Liver (tissue), 9 donors: ENCODE measurements around the gene ZNF157. TPM values are rescaled to one million over a fixed set of nuclear protein-coding genes. Genes with fewer than 3 reads are reported as not detected.

ENCODE experiments used
- DNase-seq: peaks from one replicate; pipeline ENCODE4 v3.0.0-alpha.2; 2017; ENCODE audit warnings: low spot score
- H3K27ac ChIP-seq, 2 donors: one replicate each; pipeline ENCODE4 v1.7.0; 2013; ENCODE audit warnings: inconsistent platforms in 2 of 2, low read length in 2 of 2, control low read depth in 1 of 2, low read depth in 1 of 2, mild to moderate bottlenecking in 1 of 2
- H3K27me3 ChIP-seq, 4 donors: one replicate each; pipeline versions ENCODE4 v1.6.1 to v1.7.0; 2013; ENCODE audit warnings: low read length in 3 of 4, inconsistent platforms in 1 of 4, mild to moderate bottlenecking in 1 of 4, moderate library complexity in 1 of 4; ENCODE audit not compliant: control insufficient read depth in 4 of 4, insufficient read depth in 4 of 4
- H3K36me3 ChIP-seq, 4 donors: one replicate each; pipeline versions ENCODE4 v1.6.1 to v1.7.0; 2013; ENCODE audit warnings: low read length in 3 of 4, mild to moderate bottlenecking in 3 of 4, low read depth in 1 of 4, moderate library complexity in 1 of 4; ENCODE audit not compliant: control insufficient read depth in 4 of 4, insufficient read depth in 3 of 4
- H3K4me1 ChIP-seq, 4 donors: one replicate each; pipeline versions ENCODE4 v1.6.1 to v1.7.0; 2013; ENCODE audit warnings: low read length in 3 of 4, mild to moderate bottlenecking in 3 of 4, moderate library complexity in 1 of 4; ENCODE audit not compliant: control insufficient read depth in 4 of 4, insufficient read depth in 4 of 4
- H3K4me3 ChIP-seq, 3 donors: one replicate each; pipeline versions ENCODE4 v1.6.1 to v1.7.0; 2013; ENCODE audit warnings: low read length in 3 of 3, control low read depth in 1 of 3, low read depth in 1 of 3, mild to moderate bottlenecking in 1 of 3
- H3K9ac ChIP-seq, 2 donors: one replicate each; pipeline ENCODE4 v1.7.0; 2013; ENCODE audit warnings: low read length in 2 of 2, mild to moderate bottlenecking in 2 of 2, moderate library complexity in 2 of 2, control low read depth in 1 of 2, low read depth in 1 of 2
- H3K9me3 ChIP-seq, 4 donors: one replicate each; pipeline versions ENCODE4 v1.6.1 to v1.7.0; 2013; ENCODE audit warnings: low read length in 3 of 4; ENCODE audit not compliant: control insufficient read depth in 4 of 4
- ATF3 ChIP-seq: IDR thresholded peaks from 2 replicates; pipeline ENCODE4 v1.6.1; 2016; ENCODE audit warnings: antibody characterized with exemption
- CTCF ChIP-seq: fragments of 150-350 bp; IDR thresholded peaks from 2 replicates; pipeline ENCODE4 v1.5.1; 2017; ENCODE audit warnings: improper control_type of control experiment, low read depth, low read length; ENCODE audit not compliant: missing input control
- EGR1 ChIP-seq, 2 donors: IDR thresholded peaks; 2 replicates each; pipeline ENCODE4 v1.6.1; 2016 to 2018; ENCODE audit warnings: antibody characterized with exemption in 2 of 2, low read depth in 2 of 2
- FOXA1 ChIP-seq: IDR thresholded peaks from 2 replicates; pipeline ENCODE4 v1.6.1; 2016; ENCODE audit warnings: antibody characterized with exemption
- FOXA2 ChIP-seq: IDR thresholded peaks from 2 replicates; pipeline ENCODE4 v1.6.1; 2016; ENCODE audit warnings: antibody characterized with exemption
- GABPA ChIP-seq, 2 donors: IDR thresholded peaks in 1 of 2; conservative IDR thresholded peaks in 1 of 2; 2 replicates each; pipeline ENCODE4 v1.6.1; 2016; ENCODE audit warnings: antibody characterized with exemption in 2 of 2, mild to moderate bottlenecking in 1 of 2, moderate library complexity in 1 of 2
- HNF4A ChIP-seq, 2 donors: conservative IDR thresholded peaks; 2 replicates each; pipeline ENCODE4 v1.6.1; 2016; ENCODE audit warnings: antibody characterized with exemption in 2 of 2, mild to moderate bottlenecking in 2 of 2
- HNF4G ChIP-seq: IDR thresholded peaks from 2 replicates; pipeline ENCODE4 v1.6.1; 2016; ENCODE audit warnings: antibody characterized with exemption
- JUND ChIP-seq, 2 donors: IDR thresholded peaks; 2 replicates each; pipeline ENCODE4 v1.6.1; 2016; ENCODE audit warnings: antibody characterized with exemption in 2 of 2
- NR2F2 ChIP-seq: IDR thresholded peaks from 2 replicates; pipeline ENCODE4 v1.6.1; 2016; ENCODE audit warnings: antibody characterized with exemption
- RAD21 ChIP-seq, 2 donors: IDR thresholded peaks; 2 replicates each; pipeline ENCODE4 v1.6.1; 2016; ENCODE audit warnings: antibody characterized with exemption in 2 of 2, mild to moderate bottlenecking in 2 of 2
- REST ChIP-seq: IDR thresholded peaks from 2 replicates; pipeline ENCODE4 v1.6.1; 2016; ENCODE audit warnings: antibody characterized with exemption, mild to moderate bottlenecking
- RXRA ChIP-seq, 2 donors: IDR thresholded peaks; 2 replicates each; pipeline ENCODE4 v1.6.1; 2017 to 2018; ENCODE audit warnings: antibody characterized with exemption in 2 of 2, mild to moderate bottlenecking in 1 of 2
- SP1 ChIP-seq: IDR thresholded peaks from 2 replicates; pipeline ENCODE4 v1.6.1; 2018; ENCODE audit warnings: antibody characterized with exemption, mild to moderate bottlenecking
- TAF1 ChIP-seq: conservative IDR thresholded peaks from 2 replicates; pipeline ENCODE4 v1.6.1; 2016; ENCODE audit warnings: antibody characterized with exemption, mild to moderate bottlenecking
- YY1 ChIP-seq: IDR thresholded peaks from 2 replicates; pipeline ENCODE4 v1.6.1; 2016; ENCODE audit warnings: antibody characterized with exemption, mild to moderate bottlenecking
- ZBTB33 ChIP-seq: IDR thresholded peaks from 2 replicates; pipeline ENCODE4 v1.6.1; 2016; ENCODE audit warnings: antibody characterized with exemption
- WGBS: extraction: QIAGEN DNeasy Blood & Tissue Kit; methylation state at CpG from one replicate; pipeline ENCODE4 v1.1.7; 2013; 5-methylcytosine and 5-hydroxymethylcytosine counted together
- polyA plus RNA-seq, 2 donors: library from polyadenylated mRNA; stranded (reverse) in 1 of 2; unstranded in 1 of 2; fragments of 200-250 nt in 1 of 2; fragments of >200 nt in 1 of 2; fragmentation: Nextera tagmentation in 1 of 2; extraction: Ambion mirVana in 1 of 2; gene quantifications; one replicate each; pipeline versions ENCODE4 v1.2.1 to v1.2.3, GENCODE V29; 2013 to 2015
- total RNA-seq, 2 donors: library from RNA; depleted of rRNA; stranded (reverse); fragments of >200 nt; gene quantifications; one replicate each; pipeline ENCODE4 v1.2.3, GENCODE V29; 2014
- TF ChIP-seq, protein P1 (sequence below): IDR thresholded peaks from 2 replicates; pipeline ENCODE4 v1.6.1; 2016; ENCODE audit warnings: antibody characterized with exemption
- donor health status: healthy.
- donor health status: healthy.
- donor health status: healthy.
- donor health status: healthy.
- donor health status: healthy.

ZNF157 gene
- total and polyA plus RNA-seq, 4 donors: 0.05 TPM; not detected in 3

DNA sequence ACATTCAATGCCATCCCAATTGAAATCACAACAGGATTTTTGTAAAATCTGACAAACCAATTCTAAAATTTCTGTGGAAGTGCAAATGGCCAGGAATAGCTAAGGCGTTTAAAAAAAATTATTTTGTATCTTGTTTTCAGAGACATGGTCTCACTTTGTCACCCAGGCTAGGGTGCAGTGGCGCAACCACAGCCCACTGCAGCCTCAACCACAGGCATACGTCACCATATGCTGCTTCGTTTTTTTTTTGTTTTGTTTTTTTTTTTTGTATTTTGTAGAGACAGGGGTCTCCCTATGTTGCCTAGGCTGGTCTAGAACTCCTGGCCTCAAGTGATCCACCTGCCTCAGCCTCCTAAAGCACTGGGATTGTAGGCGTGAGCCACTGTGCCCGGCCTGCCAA lies 88.2 kb downstream of the ZNF157 start:
- H3K9ac ChIP-seq: no peak overlapping the region
- no peak for DNase-seq

GRCh38 chrX:47460561-47460960 lies 90.2 kb downstream of the ZNF157 start:
- no peak for DNase-seq
- TF ChIP-seq RAD21 (IDR thresholded peaks at IDR 0.05) (no peak), FOXA2 (no peak), YY1 (no peak), ZBTB33 (no peak), GABPA (IDR thresholded peaks at IDR 0.05 in 1 of 2, conservative IDR thresholded peaks at IDR 0.05 in 1 of 2) (no peak), REST (no peak), TAF1 (no peak), RXRA (IDR thresholded peaks at IDR 0.05) (no peak), EGR1 (IDR thresholded peaks at IDR 0.05; ENCODE audit: low read depth in 2 of 2) (no peak), SP1 (no peak), CTCF (no peak), JUND (IDR thresholded peaks at IDR 0.05) (no peak), ATF3 (no peak), HNF4A (conservative IDR thresholded peaks at IDR 0.05) (no peak), NR2F2 (no peak), FOXA1 (no peak), HNF4G (no peak)
- TF ChIP-seq, protein P1, sequence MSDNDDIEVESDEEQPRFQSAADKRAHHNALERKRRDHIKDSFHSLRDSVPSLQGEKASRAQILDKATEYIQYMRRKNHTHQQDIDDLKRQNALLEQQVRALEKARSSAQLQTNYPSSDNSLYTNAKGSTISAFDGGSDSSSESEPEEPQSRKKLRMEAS: no peak
- Histone ChIP-seq H3K9me3 (peaks cover 0 to 5% (median 0%) of the 10 kb centered on the region in 4 donors), H3K27me3 (no peaks in the 10 kb centered on the region), H3K36me3 (peaks cover 0 to 8% (median 1%) of the 10 kb centered on the region in 4 donors), H3K9ac (no peak overlapping the region), H3K4me1 (no peaks in the 10 kb centered on the region), H3K4me3 (no peak overlapping the region), H3K27ac (no peak overlapping the region)
- 96% methylated on average over 1 of the region's 1 CpG for WGBS

More for the DNA sequence above, 88.2 kb downstream of the ZNF157 start:
- Histone ChIP-seq H3K36me3 (peaks cover 2 to 17% (median 4%) of the 10 kb centered on the region in 4 donors), H3K9me3 (peaks cover 0 to 6% (median 0%) of the 10 kb centered on the region in 4 donors), H3K4me3 (no peak overlapping the region), H3K4me1 (no peaks in the 10 kb centered on the region), H3K27ac (no peak overlapping the region), H3K27me3 (no peaks in the 10 kb centered on the region)
- WGBS: 88% methylated on average over 6 of the region's 6 CpGs
- TF ChIP-seq EGR1 (IDR thresholded peaks at IDR 0.05; ENCODE audit: low read depth in 2 of 2): no peak
- no peak for TF ChIP-seq FOXA1
- no peak for TF ChIP-seq YY1
- no peak for TF ChIP-seq CTCF
- no peak for TF ChIP-seq TAF1
- TF ChIP-seq RAD21 (IDR thresholded peaks at IDR 0.05): no peak
- no peak for TF ChIP-seq RXRA (IDR thresholded peaks at IDR 0.05)
- TF ChIP-seq SP1: no peak
